ENCODE measurements around the gene GRIFIN. TPM values are rescaled to one million over a fixed set of nuclear protein-coding genes. Genes with fewer than 3 reads are reported as not detected.

Gene GRIFIN
- polyA plus RNA-seq, 1 donor (not counting 4 experiments of a cell fraction or from before 2014, with no cell fraction given) = not detected

- Histone ChIP-seq H3K9ac (ENCODE audit: control insufficient read depth, extremely low read depth, insufficient read depth, low read length) (no peak overlapping the region), H3K9me3 (ENCODE audit: control insufficient read depth, low read depth, low read length) (no peaks in the 10 kb centered on the region), H2AFZ (ENCODE audit: control insufficient read depth, low read length) (no peak overlapping the region), H4K20me1 (ENCODE audit: control insufficient read depth, extremely low read depth, insufficient read depth, low read length) (no peaks in the 10 kb centered on the region), H3K9me1 (ENCODE audit: control insufficient read depth, extremely low read depth, insufficient read depth, low read length) (no peaks in the 10 kb centered on the region), H3K27ac (ENCODE audit: control insufficient read depth, insufficient read depth, low read length) (no peak overlapping the region), H3K36me3 (ENCODE audit: control insufficient read depth in 2 of 2, extremely low read depth in 1 of 2, insufficient read depth in 2 of 2, low read length in 2 of 2) (no peaks in the 10 kb centered on the region), H3K4me2 (ENCODE audit: control insufficient read depth, extremely low read depth, insufficient read depth, low read depth, low read length) (no peak overlapping the region), H3K27me3 (ENCODE audit: control insufficient read depth, extremely low read depth, insufficient read depth, low read length) (peaks cover 14% of the 10 kb centered on the region), H3K79me2 (ENCODE audit: control insufficient read depth, insufficient read depth, low read length) (no peaks in the 10 kb centered on the region), H3K4me3 (ENCODE audit: control insufficient read depth in 2 of 3, extremely low read depth in 1 of 3, insufficient read depth in 2 of 3, low read depth in 1 of 3, low read length in 3 of 3) (no peak overlapping the region), H3K4me1 (ENCODE audit: control insufficient read depth, extremely low read depth, insufficient read depth, low read length) (peaks cover 13% of the 10 kb centered on the region)
- TF ChIP-seq CTCF (optimal IDR thresholded peaks at IDR 0.05 in 1 of 3, IDR thresholded peaks at IDR 0.05 in 1 of 3, conservative IDR thresholded peaks at IDR 0.05 in 1 of 3; ENCODE audit: extremely low read depth in 1 of 3, insufficient read depth in 2 of 3, low read length in 3 of 3) (no peak), EZH2 (IDR thresholded peaks at IDR 0.05; ENCODE audit: low read length) (no peak)
- DNase-seq (ENCODE audit: low read depth, low spot score) = no peak
- FAIRE-seq = no peak
- dilution Hi-C loops (cut with MboI; ENCODE audit: extremely low pct_ligation_motif_present, low sequenced_read_pairs) = no loop called here
Observed at GRCh38 chr7:2504128-2504888, 28.1 kb upstream of the GRIFIN start.

GRCh38 chr7:2503056-2503941 is 27.1 kb upstream of the GRIFIN start:
- Histone ChIP-seq H3K79me2 (ENCODE audit: control insufficient read depth, insufficient read depth, low read length) (no peaks in the 10 kb centered on the region), H3K4me1 (ENCODE audit: control insufficient read depth, extremely low read depth, insufficient read depth, low read length) (peaks cover 3% of the 10 kb centered on the region), H3K4me2 (ENCODE audit: control insufficient read depth, extremely low read depth, insufficient read depth, low read depth, low read length) (no peak overlapping the region), H3K9me1 (ENCODE audit: control insufficient read depth, extremely low read depth, insufficient read depth, low read length) (no peaks in the 10 kb centered on the region), H4K20me1 (ENCODE audit: control insufficient read depth, extremely low read depth, insufficient read depth, low read length) (no peaks in the 10 kb centered on the region), H3K27ac (ENCODE audit: control insufficient read depth, insufficient read depth, low read length) (no peak overlapping the region), H2AFZ (ENCODE audit: control insufficient read depth, low read length) (no peak overlapping the region), H3K9me3 (ENCODE audit: control insufficient read depth, low read depth, low read length) (no peaks in the 10 kb centered on the region), H3K27me3 (ENCODE audit: control insufficient read depth, extremely low read depth, insufficient read depth, low read length) (peaks cover 24% of the 10 kb centered on the region), H3K9ac (ENCODE audit: control insufficient read depth, extremely low read depth, insufficient read depth, low read length) (no peak overlapping the region), H3K4me3 (ENCODE audit: control insufficient read depth in 2 of 3, extremely low read depth in 1 of 3, insufficient read depth in 2 of 3, low read depth in 1 of 3, low read length in 3 of 3) (no peak overlapping the region), H3K36me3 (ENCODE audit: control insufficient read depth in 2 of 2, extremely low read depth in 1 of 2, insufficient read depth in 2 of 2, low read length in 2 of 2) (no peaks in the 10 kb centered on the region)
- TF ChIP-seq EZH2 (IDR thresholded peaks at IDR 0.05; ENCODE audit: low read length) (no peak), CTCF (optimal IDR thresholded peaks at IDR 0.05 in 1 of 3, IDR thresholded peaks at IDR 0.05 in 1 of 3, conservative IDR thresholded peaks at IDR 0.05 in 1 of 3; ENCODE audit: extremely low read depth in 1 of 3, insufficient read depth in 2 of 3, low read length in 3 of 3) (no peak)
- no peak for DNase-seq (ENCODE audit: low read depth, low spot score)
- dilution Hi-C loops (cut with MboI; ENCODE audit: extremely low pct_ligation_motif_present, low sequenced_read_pairs) = no loop called here
- no peak for FAIRE-seq
